H1 (cell line): ENCODE data around the gene LIPC. TPM values are rescaled to one million over a fixed set of nuclear protein-coding genes. Genes with fewer than 3 reads are reported as not detected.

Experiments
- CTCF ChIA-PET: fragments of 300-600 bp; sonication (Branson Sonifier 250); formaldehyde crosslinking; loops from one replicate; lab custom pipeline; 2021; ENCODE audit not compliant: partially characterized antibody; lab: Charles Lee
- POLR2A ChIA-PET: fragments of 300-600 bp; sonication (Branson Sonifier 250); formaldehyde crosslinking; loops from one replicate; lab custom pipeline; 2021; ENCODE audit warnings: inconsistent platforms; ENCODE audit not compliant: partially characterized antibody; lab: Charles Lee
- DNase-seq, 2 experiments: peaks; one replicate each; pipeline versions ENCODE4 v3.0.0 to v3.0.0-alpha.2; 2010 to 2022; ENCODE audit warnings: low spot score in 2 of 2, low read depth in 1 of 2, mixed read lengths in 1 of 2
- FAIRE-seq: peaks from 2 replicates; lab custom pipeline; 2011; peaks lifted over from hg19 to GRCh38; lab: Jason Lieb, UNC
- H2AFZ ChIP-seq: 2 replicates; pipeline ENCODE4 v1.8.1; 2012; ENCODE audit warnings: low read length, inconsistent platforms
- H2AK5ac ChIP-seq: 2 replicates; pipeline ENCODE4 v1.6.1; 2013; ENCODE audit warnings: low read depth, low read length
- H2BK120ac ChIP-seq: replicated peaks from 2 replicates; pipeline ENCODE3; 2013; ENCODE audit warnings: low read depth, low read length, inconsistent platforms
- H2BK12ac ChIP-seq: 2 replicates; pipeline ENCODE4 v1.6.1; 2013; ENCODE audit warnings: low read depth, low read length
- H2BK15ac ChIP-seq: 2 replicates; pipeline ENCODE4 v1.6.1; 2013; ENCODE audit warnings: low read length
- H2BK20ac ChIP-seq: 2 replicates; pipeline ENCODE4 v1.6.1; 2013; ENCODE audit warnings: low read length
- H2BK5ac ChIP-seq: 2 replicates; pipeline ENCODE4 v1.6.1; 2013; ENCODE audit warnings: low read depth, low read length
- H3K14ac ChIP-seq: 2 replicates; pipeline ENCODE4 v1.6.1; 2013; ENCODE audit warnings: inconsistent platforms; ENCODE audit not compliant: insufficient read length
- H3K18ac ChIP-seq: 2 replicates; pipeline ENCODE4 v1.6.1; 2013; ENCODE audit warnings: low read length; ENCODE audit errors: extremely low read depth
- H3K23ac ChIP-seq: 2 replicates; pipeline ENCODE4 v1.6.1; 2013; ENCODE audit warnings: inconsistent platforms; ENCODE audit not compliant: insufficient read length
- H3K23me2 ChIP-seq: 2 replicates; pipeline ENCODE4 v1.6.1; 2013; ENCODE audit warnings: low read depth, low read length
- H3K27ac ChIP-seq: 2 replicates; pipeline ENCODE4 v1.6.1; 2011; ENCODE audit warnings: low read depth, low read length, inconsistent platforms
- H3K27me3 ChIP-seq, 4 experiments: replicated peaks in 1 of 4; 1 replicate in 1 of 4; 2 replicates in 3 of 4; pipeline versions ENCODE4 v1.6.1 to v1.8.1; 2011 to 2013; ENCODE audit warnings: low read length in 3 of 4, mild to moderate bottlenecking in 3 of 4, inconsistent platforms in 2 of 4, mixed read lengths in 2 of 4, moderate library complexity in 1 of 4; ENCODE audit not compliant: control insufficient read depth in 3 of 4, insufficient read depth in 3 of 4; ENCODE audit errors: extremely low read depth in 1 of 4
- H3K36me3 ChIP-seq, 4 experiments: 2 replicates each; pipeline versions ENCODE4 v1.6.1 to v1.8.1; 2011 to 2013; ENCODE audit warnings: mild to moderate bottlenecking in 4 of 4, low read length in 3 of 4, moderate library complexity in 2 of 4, control low read depth in 1 of 4, inconsistent platforms in 1 of 4; ENCODE audit not compliant: insufficient read depth in 4 of 4, control insufficient read depth in 2 of 4
- H3K4ac ChIP-seq: replicated peaks from 2 replicates; pipeline ENCODE3; 2013; ENCODE audit warnings: low read length, low read depth, mixed read lengths, inconsistent platforms; ENCODE audit not compliant: insufficient read length
- H3K4me1 ChIP-seq, 4 experiments: replicated peaks in 1 of 4; 1 replicate in 1 of 4; 2 replicates in 3 of 4; pipeline versions ENCODE4 v1.6.1 to v1.8.1; 2011 to 2013; ENCODE audit warnings: low read length in 3 of 4, inconsistent platforms in 2 of 4, mixed read lengths in 1 of 4; ENCODE audit not compliant: insufficient read depth in 4 of 4, control insufficient read depth in 3 of 4
- H3K4me2 ChIP-seq, 2 experiments: 2 replicates each; pipeline versions ENCODE4 v1.6.1 to v1.8.1; 2011 to 2013; ENCODE audit warnings: low read depth in 2 of 2, low read length in 2 of 2, control low read depth in 1 of 2, inconsistent platforms in 1 of 2, mild to moderate bottlenecking in 1 of 2; ENCODE audit not compliant: insufficient read depth in 1 of 2
- H3K4me3 ChIP-seq, 4 experiments: fragments of 200-600, 300-600 bp in 1 of 4; sonication (generic), shearing (Covaris generic), sonication (Bioruptor Twin) in 1 of 4; 2 replicates each; pipeline versions ENCODE4 v1.5.1 to v1.8.1; 2011 to 2016; ENCODE audit warnings: low read length in 4 of 4, low read depth in 3 of 4, control low read depth in 2 of 4, inconsistent platforms in 2 of 4, mild to moderate bottlenecking in 2 of 4, mixed read lengths in 1 of 4, moderate library complexity in 1 of 4; ENCODE audit not compliant: insufficient read depth in 2 of 4; ENCODE audit errors: extremely low read depth in 1 of 4
- H3K56ac ChIP-seq: replicated peaks from 2 replicates; pipeline ENCODE3; 2013; ENCODE audit warnings: low read depth, mild to moderate bottlenecking, mixed read lengths, low read length, inconsistent platforms; ENCODE audit not compliant: insufficient read length
- H3K79me1 ChIP-seq: 2 replicates; pipeline ENCODE4 v1.6.1; 2013; ENCODE audit warnings: low read depth, low read length, control low read depth
- H3K79me2 ChIP-seq, 2 experiments: 2 replicates each; pipeline versions ENCODE4 v1.6.1 to v1.8.1; 2012 to 2013; ENCODE audit warnings: low read length in 2 of 2, mild to moderate bottlenecking in 2 of 2, inconsistent platforms in 1 of 2; ENCODE audit not compliant: insufficient read depth in 2 of 2, control insufficient read depth in 1 of 2
- H3K9ac ChIP-seq, 4 experiments: replicated peaks in 1 of 4; 1 replicate in 1 of 4; 2 replicates in 3 of 4; pipeline versions ENCODE4 v1.6.1 to v1.8.1; 2011 to 2013; ENCODE audit warnings: low read depth in 3 of 4, low read length in 3 of 4, control low read depth in 2 of 4, mild to moderate bottlenecking in 2 of 4, moderate library complexity in 2 of 4, inconsistent platforms in 1 of 4; ENCODE audit errors: extremely low read depth in 1 of 4
- H3K9me3 ChIP-seq, 2 experiments: 2 replicates each; pipeline versions ENCODE4 v1.6.1 to v1.8.1; 2012 to 2013; ENCODE audit warnings: mild to moderate bottlenecking in 2 of 2, moderate library complexity in 2 of 2, control low read depth in 1 of 2, inconsistent platforms in 1 of 2, low read depth in 1 of 2, low read length in 1 of 2, mixed read lengths in 1 of 2; ENCODE audit not compliant: insufficient read depth in 2 of 2
- H4K20me1 ChIP-seq, 2 experiments: replicated peaks in 1 of 2; 2 replicates each; pipeline versions ENCODE3 to v1.8.1; 2011 to 2013; ENCODE audit warnings: inconsistent platforms in 2 of 2, low read length in 2 of 2, mild to moderate bottlenecking in 1 of 2; ENCODE audit not compliant: insufficient read depth in 2 of 2, control insufficient read depth in 1 of 2
- H4K5ac ChIP-seq: 2 replicates; pipeline ENCODE4 v1.6.1; 2013; ENCODE audit warnings: low read length, low read depth, mixed read lengths, inconsistent platforms; ENCODE audit not compliant: insufficient read length
- H4K8ac ChIP-seq: 2 replicates; pipeline ENCODE4 v1.8.0; 2013; ENCODE audit warnings: mild to moderate bottlenecking, moderate library complexity, low read length, inconsistent platforms; ENCODE audit not compliant: insufficient read depth; ENCODE audit errors: extremely low read depth
- H4K91ac ChIP-seq: replicated peaks from 2 replicates; pipeline ENCODE3; 2013; ENCODE audit warnings: low read length, mixed read lengths, inconsistent platforms; ENCODE audit not compliant: insufficient read length
- BACH1 ChIP-seq: IDR thresholded peaks from 2 replicates; pipeline ENCODE4 v1.6.1; 2012; ENCODE audit warnings: low read length, improper control_type of control experiment
- BCL11A ChIP-seq, 2 experiments: IDR thresholded peaks; one replicate each; pipeline ENCODE4 v1.6.1; 2011; ENCODE audit warnings: low read depth in 2 of 2, low read length in 2 of 2, mild to moderate bottlenecking in 2 of 2
- CEBPB ChIP-seq: IDR thresholded peaks from 2 replicates; pipeline ENCODE4 v1.6.1; 2012; ENCODE audit warnings: low read depth, low read length
- EGR1 ChIP-seq: IDR thresholded peaks from 2 replicates; pipeline ENCODE4 v1.6.1; 2011; ENCODE audit warnings: low read depth, low read length, borderline replicate concordance
- HDAC6 ChIP-seq: IDR thresholded peaks from one replicate; pipeline ENCODE4 v1.7.1; 2012; ENCODE audit warnings: low read depth, mild to moderate bottlenecking, inconsistent platforms, low read length, moderate library complexity
- KDM1A ChIP-seq: fragments of 200-600, 300-600 bp; sonication (generic); IDR thresholded peaks from 2 replicates; pipeline ENCODE4 v1.7.1; 2016; ENCODE audit warnings: mild to moderate bottlenecking, low read length, borderline replicate concordance
- KDM4A ChIP-seq: IDR thresholded peaks from one replicate; pipeline ENCODE4 v1.7.1; 2012; ENCODE audit warnings: low read depth, mild to moderate bottlenecking, moderate library complexity, low read length, inconsistent platforms; ENCODE audit not compliant: severe bottlenecking
- MAFK ChIP-seq: IDR thresholded peaks from 2 replicates; pipeline ENCODE4 v1.6.1; 2012; ENCODE audit warnings: low read depth, mild to moderate bottlenecking, improper control_type of control experiment, low read length
- PHF8 ChIP-seq: fragments of 200-600 bp; sonication (generic); conservative IDR thresholded peaks from 2 replicates; pipeline ENCODE4 v1.7.1; 2012; ENCODE audit warnings: low read depth, mild to moderate bottlenecking, inconsistent platforms, low read length, moderate library complexity
- POLR2A ChIP-seq, 2 experiments: IDR thresholded peaks; 1 replicate in 1 of 2; 2 replicates in 1 of 2; pipeline ENCODE4 v1.6.1; 2011; ENCODE audit warnings: low read depth in 2 of 2, low read length in 2 of 2, mild to moderate bottlenecking in 2 of 2; ENCODE audit errors: control extremely low read depth in 1 of 2
- RAD21 ChIP-seq, 2 experiments: IDR thresholded peaks in 1 of 2; conservative IDR thresholded peaks in 1 of 2; 2 replicates each; pipeline ENCODE4 v1.6.1; 2011; ENCODE audit warnings: low read depth in 2 of 2, low read length in 2 of 2, improper control_type of control experiment in 1 of 2, inconsistent platforms in 1 of 2, mild to moderate bottlenecking in 1 of 2, moderate library complexity in 1 of 2
- ZNF274 ChIP-seq: IDR thresholded peaks from 2 replicates; pipeline ENCODE4 v1.7.0; 2012; ENCODE audit warnings: low read length, borderline replicate concordance; ENCODE audit errors: extremely low read depth
- WGBS, 2 experiments: shearing (Covaris generic) in 1 of 2; methylation state at CpG; one replicate each; pipeline versions ENCODE4 v1.1.6 to v1.1.7; 2013 to 2015; ENCODE audit warnings: low lambda C conversion rate in 2 of 2, mixed read lengths in 2 of 2, inconsistent platforms in 1 of 2, low coverage in 1 of 2, missing lambda C conversion rate in 1 of 2; ENCODE audit not compliant: insufficient replicate concordance in 2 of 2, insufficient coverage in 1 of 2, insufficient read length in 1 of 2; ENCODE audit errors: extremely low coverage in 1 of 2, missing lambda C conversion rate in 1 of 2; 5-methylcytosine and 5-hydroxymethylcytosine counted together
- polyA plus RNA-seq, 7 experiments: library from polyadenylated mRNA; depleted of rRNA in 3 of 7; stranded (reverse) in 5 of 7; unstranded in 2 of 7; fragments of >200 nt in 5 of 7; fragments of 200-250 nt in 2 of 7; gene quantifications; 1 replicate in 5 of 7; 2 replicates in 1 of 7; 4 replicates in 1 of 7; pipeline versions ENCODE4 v1.2.1 to v1.2.3, GENCODE V29; 2011 to 2013; ENCODE audit warnings: missing spikeins in 2 of 7, mixed read lengths in 2 of 7
- total RNA-seq: library from RNA; stranded (reverse); fragmentation: NEBNext Ultra II Directional; extraction: Animal tissue kit (Norgen Biotek cat#: 25700); gene quantifications from 2 replicates; pipeline ENCODE4 v1.2.1, GENCODE V29; 2021
- TF ChIP-seq, protein P1 (sequence below): IDR thresholded peaks from 2 replicates; pipeline ENCODE4 v1.6.1; 2012; ENCODE audit warnings: inconsistent platforms

LIPC gene
- total and polyA plus RNA-seq, 2 of the 8 experiments (the other 6 are each of a cell fraction or from before 2014, with no cell fraction given), result not detected

GRCh38 chr15:58523634-58524033, 91.8 kb downstream of the LIPC start:
- Histone ChIP-seq H3K4me3 (no peak overlapping the region), H2BK120ac (no peak overlapping the region), H3K14ac (no peak overlapping the region)

More at GRCh38 chr15:58523634-58524033, 91.8 kb downstream of the LIPC start:
- FAIRE-seq (no peak), DNase-seq (no peak)
- ChIA-PET CTCF (interaction anchor here (0.9 to 1.8 kb wide), 4 partner anchors 10 to 106 kb away, joined by 3 to 5 read pairs (median 4); no protein-coding TSS in a partner anchor), POLR2A (no interaction called here)
- no peak overlapping the region for H3K4me2 ChIP-seq
- H3K79me1 ChIP-seq, result no peaks in the 10 kb centered on the region
- no peak overlapping the region for H3K23ac ChIP-seq
- 0 out of 7 replicates have a peak, but pooled peaks cover 0 to 3% (median 0%) of the 10 kb centered on the region in 4 experiments for H3K4me1 ChIP-seq
- H3K27ac ChIP-seq, result no peak overlapping the region
- TF ChIP-seq KDM4A (no peak), PHF8 (no peak), KDM1A (no peak), ZNF274 (no peak), POLR2A (IDR thresholded peaks at IDR 0.05; ENCODE audit: control extremely low read depth in 1 of 2, low read depth in 2 of 2, low read length in 2 of 2) (no peak), EGR1 (no peak), MAFK (no peak), CEBPB (no peak), HDAC6 (no peak), RAD21 (IDR thresholded peaks at IDR 0.05 in 1 of 2, conservative IDR thresholded peaks at IDR 0.05 in 1 of 2; ENCODE audit: low read depth in 2 of 2, low read length in 2 of 2) (no peak), BCL11A (IDR thresholded peaks at IDR 0.05; ENCODE audit: low read depth in 2 of 2, low read length in 2 of 2) (no peak), BACH1 (no peak)
- TF ChIP-seq, protein P1, sequence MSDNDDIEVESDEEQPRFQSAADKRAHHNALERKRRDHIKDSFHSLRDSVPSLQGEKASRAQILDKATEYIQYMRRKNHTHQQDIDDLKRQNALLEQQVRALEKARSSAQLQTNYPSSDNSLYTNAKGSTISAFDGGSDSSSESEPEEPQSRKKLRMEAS, result no peak
- 91% methylated on average over 5 of the region's 5 CpGs; no CpG with 5 or more reads in 1 of the 2 experiments for WGBS, 2 experiments
- H4K8ac ChIP-seq, result no peak overlapping the region
- no peak overlapping the region for H2BK5ac ChIP-seq
- no peaks in the 10 kb centered on the region for H3K79me2 ChIP-seq
- no peaks in the 10 kb centered on the region for H3K27me3 ChIP-seq
- no peak overlapping the region for H2AK5ac ChIP-seq
- H3K9me3 ChIP-seq, result no peaks in the 10 kb centered on the region
- H2AFZ ChIP-seq, result no peak overlapping the region
- H3K23me2 ChIP-seq, result no peaks in the 10 kb centered on the region
- no peak overlapping the region for H3K4ac ChIP-seq
- H4K5ac ChIP-seq, result no peak overlapping the region
- no peak overlapping the region for H2BK15ac ChIP-seq
- H4K20me1 ChIP-seq, result no peaks in the 10 kb centered on the region
- H3K36me3 ChIP-seq, result no peaks in the 10 kb centered on the region
- H3K18ac ChIP-seq, result no peak overlapping the region
- H2BK12ac ChIP-seq, result no peak overlapping the region
- no peak overlapping the region for H2BK20ac ChIP-seq
- H4K91ac ChIP-seq, result no peak overlapping the region
- no peak overlapping the region for H3K56ac ChIP-seq
- no peak overlapping the region for H3K9ac ChIP-seq
